Activated CD8-positive, alpha-beta T cell treated with anti-CD3 and anti-CD28 coated beads for 36 hours (primary cell): Measurements from ENCODE around the gene SLC30A3. TPM values are rescaled to one million over a fixed set of nuclear protein-coding genes. Genes with fewer than 3 reads are reported as not detected.

Source experiments
- ATAC-seq: fragments of 200-7000 bp; cut with Tn5 transposase; one replicate; pipeline ENCODE4 v1.10.0; 2021; ENCODE audit warnings: mild to moderate bottlenecking, moderate library complexity
- CTCF ChIA-PET: fragments of 350-600 bp; sonication (Branson Sonifier 250); formaldehyde crosslinking; loops from one replicate; lab custom pipeline; 2021; ENCODE audit warnings: antibody characterized with exemption; lab: Charles Lee
- POLR2A ChIA-PET: fragments of 350-600 bp; sonication (Branson Sonifier 250); formaldehyde crosslinking; loops from one replicate; lab custom pipeline; 2021; ENCODE audit warnings: antibody characterized with exemption; lab: Charles Lee
- DNase-seq: peaks from one replicate; pipeline ENCODE4 v3.0.0-alpha.2; 2020
- H3K27ac Mint-ChIP-seq: one replicate; pipeline ENCODE4 v1.8.0; 2021; ENCODE audit warnings: mild to moderate bottlenecking, mixed read lengths
- H3K27me3 Mint-ChIP-seq: one replicate; pipeline ENCODE4 v1.8.0; 2021; ENCODE audit warnings: mixed read lengths
- H3K36me3 Mint-ChIP-seq: one replicate; pipeline ENCODE4 v1.8.0; 2021; ENCODE audit warnings: low read depth, mixed read lengths
- H3K4me1 Mint-ChIP-seq: one replicate; pipeline ENCODE4 v1.8.0; 2021; ENCODE audit warnings: low read depth, mixed read lengths
- H3K4me3 Mint-ChIP-seq: one replicate; pipeline ENCODE4 v1.8.0; 2021; ENCODE audit warnings: mild to moderate bottlenecking, moderate library complexity, mixed read lengths
- H3K9me3 Mint-ChIP-seq: one replicate; pipeline ENCODE4 v1.8.0; 2021; ENCODE audit warnings: mixed read lengths
- intact Hi-C: fragments of 100-400 bp; cut with micrococcal nuclease; formaldehyde crosslinking; loops from one replicate; pipeline ENCODE4 v1.10.0; 2022
- total RNA-seq, 2 experiments: library from RNA; stranded (reverse); gene quantifications; one replicate each; pipeline ENCODE4 v1.2.3, GENCODE V29; 2021
- TF ChIP-seq, protein P1 (sequence below): fragments of 200-600 bp; IDR thresholded peaks from one replicate; pipeline ENCODE4 v1.8.0; 2022; ENCODE audit warnings: antibody characterized with exemption, mild to moderate bottlenecking

SLC30A3 gene
- total RNA-seq, 2 experiments from 2014 or later = 0.32 to 0.43 TPM

DNA sequence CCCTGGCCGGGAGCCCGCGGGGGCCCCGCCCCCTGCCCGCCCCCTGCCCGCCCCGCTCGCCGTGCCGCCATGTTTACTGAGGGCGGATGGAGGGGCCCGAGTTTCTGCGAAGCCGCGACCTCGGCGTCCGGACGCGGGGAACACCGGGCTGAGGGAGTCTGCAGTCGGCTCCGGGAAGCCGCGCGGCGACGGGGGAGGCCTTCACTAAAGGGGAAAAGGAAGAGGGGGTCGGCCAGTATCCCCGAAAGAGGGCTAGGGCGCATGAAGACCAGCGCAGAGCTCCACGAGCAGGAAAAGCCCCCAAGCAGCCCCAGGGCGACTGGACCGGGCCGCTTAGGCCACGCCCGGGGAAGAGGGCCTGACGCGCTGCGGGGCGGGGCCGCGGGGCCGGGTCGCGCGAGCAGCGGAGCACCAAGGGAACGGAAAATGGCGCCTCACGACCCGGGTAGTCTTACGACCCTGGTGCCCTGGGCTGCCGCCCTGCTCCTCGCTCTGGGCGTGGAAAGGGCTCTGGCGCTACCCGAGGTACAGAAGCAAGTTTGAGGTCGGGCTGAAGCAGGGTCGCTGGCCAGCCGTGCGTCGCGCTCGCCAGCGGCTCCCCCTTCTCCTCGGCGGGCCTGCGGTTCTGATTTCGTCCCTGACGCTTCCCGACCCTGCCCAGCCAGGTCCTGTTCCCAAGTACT is 50.8 kb downstream of the SLC30A3 start, which contains the start of the genes ATRAID and SLC5A6:
TSS of gene ATRAID (plus strand) at position 99 of the 683 bp plus-strand sequence. CDS start at position 427, 328 bp downstream.
TSS of gene SLC5A6 (minus strand) at position 326 of the 683 bp plus-strand sequence. CDS start 4,618 bp downstream, outside the sequence.
- no peaks in the 10 kb centered on the region for H3K27me3 Mint-ChIP-seq
- ATAC-seq = peak; percentile 92
- intact Hi-C loops = loop anchor here (10.0 kb wide), 1 partner anchor 117 kb away; no protein-coding TSS in a partner anchor
- peaks cover 39% of the 10 kb centered on the region for H3K36me3 Mint-ChIP-seq
- H3K4me3 Mint-ChIP-seq = peak within 1 kb of the TSS; percentile 91
- H3K9me3 Mint-ChIP-seq = no peaks in the 10 kb centered on the region
- peak; percentile 90 for DNase-seq
- TF ChIP-seq, protein P1, sequence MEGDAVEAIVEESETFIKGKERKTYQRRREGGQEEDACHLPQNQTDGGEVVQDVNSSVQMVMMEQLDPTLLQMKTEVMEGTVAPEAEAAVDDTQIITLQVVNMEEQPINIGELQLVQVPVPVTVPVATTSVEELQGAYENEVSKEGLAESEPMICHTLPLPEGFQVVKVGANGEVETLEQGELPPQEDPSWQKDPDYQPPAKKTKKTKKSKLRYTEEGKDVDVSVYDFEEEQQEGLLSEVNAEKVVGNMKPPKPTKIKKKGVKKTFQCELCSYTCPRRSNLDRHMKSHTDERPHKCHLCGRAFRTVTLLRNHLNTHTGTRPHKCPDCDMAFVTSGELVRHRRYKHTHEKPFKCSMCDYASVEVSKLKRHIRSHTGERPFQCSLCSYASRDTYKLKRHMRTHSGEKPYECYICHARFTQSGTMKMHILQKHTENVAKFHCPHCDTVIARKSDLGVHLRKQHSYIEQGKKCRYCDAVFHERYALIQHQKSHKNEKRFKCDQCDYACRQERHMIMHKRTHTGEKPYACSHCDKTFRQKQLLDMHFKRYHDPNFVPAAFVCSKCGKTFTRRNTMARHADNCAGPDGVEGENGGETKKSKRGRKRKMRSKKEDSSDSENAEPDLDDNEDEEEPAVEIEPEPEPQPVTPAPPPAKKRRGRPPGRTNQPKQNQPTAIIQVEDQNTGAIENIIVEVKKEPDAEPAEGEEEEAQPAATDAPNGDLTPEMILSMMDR = no peak
- CTCF ChIA-PET = interaction anchor here (1.0 to 1.2 kb wide), 4 partner anchors 69 to 114 kb away, joined by 3 to 5 read pairs (median 4); partner anchors contain the start of gene ABHD1
- POLR2A ChIA-PET = interaction anchor here (1.0 to 1.7 kb wide), 8 partner anchors 21 to 140 kb away, joined by 3 to 5 read pairs (median 3); partner anchors contain the start of gene OST4
- peaks cover 41% of the 10 kb centered on the region for H3K4me1 Mint-ChIP-seq
- peak within 1 kb of the TSS; percentile 99 for H3K27ac Mint-ChIP-seq

DNA sequence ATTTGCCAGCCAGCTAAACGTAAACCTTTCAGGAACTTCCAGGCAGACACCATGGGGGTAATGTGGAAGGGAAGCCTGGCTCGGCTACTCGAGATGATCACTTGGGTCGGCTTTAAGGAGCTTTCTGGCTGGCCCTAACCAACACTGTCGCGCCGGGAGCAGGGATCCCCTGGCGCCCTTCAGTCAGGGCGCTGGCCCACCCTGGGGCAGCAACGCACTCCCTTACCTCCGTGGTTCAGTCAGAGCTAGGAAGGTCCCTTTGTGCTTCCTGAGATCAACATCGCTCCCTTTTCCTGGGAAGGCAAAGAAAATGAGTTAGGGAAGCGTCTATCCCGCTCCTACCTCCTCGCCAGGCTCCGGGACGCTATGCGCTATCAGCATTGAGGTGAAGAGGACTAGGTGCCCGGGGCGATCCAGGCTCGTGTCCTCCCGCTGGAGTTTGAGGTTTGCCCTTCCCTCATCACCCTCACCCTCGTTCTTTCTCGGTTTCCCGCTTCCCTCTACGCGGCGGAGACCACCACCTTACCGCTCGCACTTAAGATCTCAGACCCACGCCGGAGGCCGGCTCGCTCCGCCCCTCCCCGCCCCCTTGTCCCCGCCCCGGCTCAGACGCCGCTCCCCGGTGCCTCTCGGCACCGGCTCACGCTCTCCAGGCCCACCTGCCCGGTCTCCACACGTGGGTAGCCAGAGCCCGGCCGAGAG is 51.5 kb downstream of the SLC30A3 start:
- POLR2A ChIA-PET = interaction anchor here (1.2 to 1.7 kb wide), 7 partner anchors 21 to 140 kb away, joined by 3 to 5 read pairs (median 3); partner anchors contain the start of gene OST4
- H3K27me3 Mint-ChIP-seq = no peaks in the 10 kb centered on the region
- H3K4me1 Mint-ChIP-seq = peaks cover 37% of the 10 kb centered on the region
- CTCF ChIA-PET = interaction anchor here (0.7 to 1.2 kb wide), 6 partner anchors 9 to 249 kb away, joined by 3 to 5 read pairs (median 3); partner anchors contain the start of gene ABHD1
- H3K27ac Mint-ChIP-seq = peak overlapping the region; percentile 91
- H3K4me3 Mint-ChIP-seq = peak overlapping the region; percentile 91
- peak; percentile 13 for DNase-seq
- no peak for ATAC-seq
- TF ChIP-seq, protein P1 = no peak
- intact Hi-C loops = loop anchor here (10.0 kb wide), 1 partner anchor 117 kb away; no protein-coding TSS in a partner anchor
- no peaks in the 10 kb centered on the region for H3K9me3 Mint-ChIP-seq
- peaks cover 34% of the 10 kb centered on the region for H3K36me3 Mint-ChIP-seq

DNA sequence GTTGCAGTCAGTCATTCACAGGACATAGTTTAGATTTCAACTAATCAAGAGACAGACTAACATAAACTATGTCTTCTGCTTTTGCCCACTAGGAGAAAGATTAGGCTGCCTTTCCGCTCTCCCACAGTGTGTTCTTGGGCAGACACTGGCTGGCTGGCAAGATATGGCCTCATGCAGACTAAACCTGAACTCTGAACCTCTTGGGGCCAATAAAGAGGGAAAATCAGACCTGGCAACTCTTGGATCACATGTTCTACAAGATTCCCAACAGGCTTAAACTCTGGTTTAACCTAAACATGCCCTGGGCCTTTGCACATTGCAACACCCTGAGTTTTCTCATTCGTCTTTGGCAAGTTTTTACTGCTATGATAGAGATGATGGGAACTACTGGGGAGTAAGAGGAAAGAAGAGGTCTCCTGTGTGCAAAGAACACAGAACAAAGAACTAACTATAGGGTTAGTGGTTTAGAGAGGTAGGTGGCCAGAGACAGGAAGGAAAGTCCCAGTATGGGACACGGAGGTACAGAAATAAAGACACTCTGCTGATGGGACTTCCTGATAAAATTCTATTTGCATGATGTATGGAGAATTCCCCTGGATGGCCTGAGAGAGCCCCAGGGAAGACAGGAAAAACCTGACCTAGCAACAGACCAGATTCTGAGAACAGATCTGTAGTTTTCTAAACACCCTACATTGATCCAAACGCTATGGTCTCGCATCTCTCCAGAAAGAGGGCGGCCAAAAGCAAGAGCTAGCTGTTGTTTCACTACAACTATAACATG is 53.0 kb downstream of the SLC30A3 start:
- ChIA-PET CTCF (interaction anchor here (0.9 to 1.0 kb wide), 2 partner anchors 34 to 40 kb away, joined by 3 read pairs; no protein-coding TSS in a partner anchor), POLR2A (interaction anchor here (0.6 to 1.3 kb wide), 3 partner anchors 9 to 78 kb away, joined by 3 to 4 read pairs (median 3); no protein-coding TSS in a partner anchor)
- TF ChIP-seq, protein P1 = no peak
- peak overlapping the region; percentile 46 for H3K4me3 Mint-ChIP-seq
- peaks cover 39% of the 10 kb centered on the region for H3K36me3 Mint-ChIP-seq
- ATAC-seq (no peak), DNase-seq (no peak)
- no peaks in the 10 kb centered on the region for H3K27me3 Mint-ChIP-seq
- H3K27ac Mint-ChIP-seq = peak overlapping the region; percentile 11
- H3K4me1 Mint-ChIP-seq = peaks cover 30% of the 10 kb centered on the region
- intact Hi-C loops = loop anchor here (10.0 kb wide), 1 partner anchor 115 kb away; no protein-coding TSS in a partner anchor
- H3K9me3 Mint-ChIP-seq = no peaks in the 10 kb centered on the region

DNA sequence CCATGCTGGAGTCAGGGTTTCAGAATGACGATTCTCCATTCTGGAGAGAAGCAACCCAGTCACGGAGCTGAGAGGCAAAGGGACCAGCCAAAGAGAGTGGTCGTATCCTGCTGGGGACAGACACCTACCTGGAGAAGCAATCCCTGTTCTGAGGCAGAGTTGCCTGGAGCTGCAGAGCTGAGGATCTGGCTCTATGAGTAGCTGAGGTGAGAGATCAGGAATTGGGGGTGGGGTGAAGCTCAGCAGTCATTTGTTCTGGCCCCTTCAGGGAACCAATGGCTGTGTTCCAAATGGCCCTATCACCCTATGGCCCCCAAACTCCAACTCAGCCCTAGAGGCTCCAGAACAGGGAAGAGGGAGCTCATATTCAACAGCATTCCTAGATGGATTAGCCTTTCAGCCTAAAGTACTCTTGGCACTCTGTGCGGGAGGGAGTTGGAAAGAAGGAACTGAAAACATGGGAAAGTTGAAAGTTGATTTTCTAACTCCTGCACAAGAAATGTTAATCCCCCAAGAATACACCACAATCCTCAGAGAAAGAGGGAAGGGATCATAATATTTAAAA is 54.3 kb downstream of the SLC30A3 start:
- no peaks in the 10 kb centered on the region for H3K27me3 Mint-ChIP-seq
- peaks cover 41% of the 10 kb centered on the region for H3K36me3 Mint-ChIP-seq
- DNase-seq (no peak), ATAC-seq (no peak)
- intact Hi-C loops = no loop called here
- CTCF ChIA-PET = interaction anchor here (1.8 kb wide), 1 partner anchor 362 kb away, joined by 3 read pairs; no protein-coding TSS in a partner anchor
- no peak overlapping the region for H3K27ac Mint-ChIP-seq
- TF ChIP-seq, protein P1 = no peak
- no peaks in the 10 kb centered on the region for H3K9me3 Mint-ChIP-seq
- peaks cover 24% of the 10 kb centered on the region for H3K4me1 Mint-ChIP-seq
- POLR2A ChIA-PET = interaction anchor here (1.3 kb wide), 1 partner anchor 77 kb away, joined by 3 read pairs; no protein-coding TSS in a partner anchor
- H3K4me3 Mint-ChIP-seq = no peak overlapping the region
